ENCODE results near the gene HS3ST4. TPM values are rescaled to one million over a fixed set of nuclear protein-coding genes. Genes with fewer than 3 reads are reported as not detected.

The HS3ST4 gene
- total and polyA plus RNA-seq, 10 of the 15 experiments (the other 5 are each of a cell fraction or from before 2014, with no cell fraction given): 0.05 TPM; not detected in 9

DNA sequence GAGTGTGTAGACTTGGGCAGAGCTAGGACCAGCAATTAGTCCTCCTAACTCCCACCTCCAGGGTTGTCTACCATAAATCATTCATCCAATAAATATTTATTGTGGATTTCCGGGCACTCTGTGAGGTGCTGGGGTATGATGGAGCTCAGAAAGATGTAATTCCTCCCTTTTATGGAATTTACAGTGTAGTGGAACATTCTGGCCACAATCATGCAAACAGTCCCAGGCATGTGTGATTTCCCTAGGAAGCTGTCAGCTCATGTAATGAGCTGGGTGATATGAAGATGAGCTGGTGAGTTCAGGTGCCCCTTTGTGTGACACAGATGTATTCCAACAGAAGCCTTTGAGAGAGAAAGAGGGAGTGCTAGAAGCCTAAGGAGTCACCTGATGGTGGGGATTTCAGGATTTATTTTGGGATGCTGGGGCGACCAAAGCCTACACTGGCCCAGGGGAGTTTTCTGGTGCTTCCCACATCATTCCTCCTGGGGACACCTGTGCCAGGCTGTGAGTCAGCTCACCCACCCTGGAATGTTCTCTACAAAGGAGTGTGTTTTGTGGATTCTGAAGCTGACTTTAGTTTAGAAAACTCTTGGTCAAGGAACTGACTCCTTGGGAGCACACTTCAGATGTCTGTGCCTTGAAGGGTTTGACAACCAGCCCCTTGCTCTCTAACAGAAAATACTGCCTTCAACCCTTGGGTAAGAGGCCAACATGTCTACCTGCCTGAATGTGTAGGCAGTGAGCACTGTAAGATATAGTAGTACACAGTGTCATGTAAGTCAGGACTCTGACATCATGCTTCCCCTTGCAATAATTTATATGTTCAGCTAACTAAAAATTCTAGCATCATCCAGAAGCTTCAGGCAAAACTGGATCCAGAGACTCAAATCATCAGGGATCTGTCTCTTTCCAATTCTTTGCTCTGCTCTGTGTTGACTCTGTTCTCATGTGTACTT is 42.9 kb downstream of the HS3ST4 start:
- no peak for FAIRE-seq
- DNase-seq (ENCODE audit: low read depth, low spot score): no peak
- H3K9me3 ChIP-seq (replicated peaks; ENCODE audit: control insufficient read depth, insufficient read depth, low read length): no peaks in the 10 kb centered on the region
- ChIA-PET SMC1A (ENCODE audit: uncharacterized antibody, unreplicated experiment) (no interaction called here), CTCF (interaction anchor here (0.6 kb wide), 1 partner anchor 26 kb away, joined by 3 read pairs; no protein-coding TSS in a partner anchor), POLR2A (interaction anchor here (0.6 kb wide), 1 partner anchor 153 kb away, joined by 3 read pairs; no protein-coding TSS in a partner anchor), RAD21 (ENCODE audit: unreplicated experiment) (no interaction called here)
- H3K36me3 ChIP-seq (ENCODE audit: control insufficient read depth in 2 of 2, insufficient read depth in 2 of 2, low read length in 1 of 2): no peaks in the 10 kb centered on the region
- H2AFZ ChIP-seq (ENCODE audit: control insufficient read depth, low read depth, low read length): no peak overlapping the region
- H3K79me2 ChIP-seq (ENCODE audit: control insufficient read depth, insufficient read depth, low read length): no peaks in the 10 kb centered on the region
- no TSS peak for BruUV-seq (replicated peaks)
- no peaks in the 10 kb centered on the region for H3K4me1 ChIP-seq (ENCODE audit: control insufficient read depth, insufficient read depth, low read length)
- WGBS (ENCODE audit: insufficient coverage, insufficient replicate concordance, low lambda C conversion rate, missing lambda C conversion rate): 0% methylated on average over 2 of the region's 2 CpGs
- H3K27ac ChIP-seq (ENCODE audit: control insufficient read depth, insufficient read depth): no peak overlapping the region
- no peak overlapping the region for H3K4me2 ChIP-seq (ENCODE audit: control insufficient read depth, insufficient read depth)
- H3K9ac ChIP-seq (ENCODE audit: control insufficient read depth, insufficient read depth, low read length): no peak overlapping the region
- ATAC-seq: no peak
- no peaks in the 10 kb centered on the region for H4K20me1 ChIP-seq (ENCODE audit: control insufficient read depth, insufficient read depth)
- TF ChIP-seq CHD2 (IDR thresholded peaks at IDR 0.05; ENCODE audit: borderline replicate concordance, low read depth, low read length): no peak
- TF ChIP-seq, protein P1, sequence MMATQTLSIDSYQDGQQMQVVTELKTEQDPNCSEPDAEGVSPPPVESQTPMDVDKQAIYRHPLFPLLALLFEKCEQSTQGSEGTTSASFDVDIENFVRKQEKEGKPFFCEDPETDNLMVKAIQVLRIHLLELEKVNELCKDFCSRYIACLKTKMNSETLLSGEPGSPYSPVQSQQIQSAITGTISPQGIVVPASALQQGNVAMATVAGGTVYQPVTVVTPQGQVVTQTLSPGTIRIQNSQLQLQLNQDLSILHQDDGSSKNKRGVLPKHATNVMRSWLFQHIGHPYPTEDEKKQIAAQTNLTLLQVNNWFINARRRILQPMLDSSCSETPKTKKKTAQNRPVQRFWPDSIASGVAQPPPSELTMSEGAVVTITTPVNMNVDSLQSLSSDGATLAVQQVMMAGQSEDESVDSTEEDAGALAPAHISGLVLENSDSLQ (IDR thresholded peaks at IDR 0.05): no peak
- no peak for TF ChIP-seq BACH1 (IDR thresholded peaks at IDR 0.05; ENCODE audit: borderline replicate concordance)
- intact Hi-C loops (cut with micrococcal nuclease; ENCODE audit: unreplicated experiment): no loop called here
- no peaks in the 10 kb centered on the region for H3K27me3 ChIP-seq (replicated peaks in 1 of 2; ENCODE audit: control insufficient read depth in 2 of 2, insufficient read depth in 2 of 2, low read length in 1 of 2)
- in situ Hi-C loops (cut with MboI): no loop called here
- H3K4me3 ChIP-seq: no peak overlapping the region

DNA sequence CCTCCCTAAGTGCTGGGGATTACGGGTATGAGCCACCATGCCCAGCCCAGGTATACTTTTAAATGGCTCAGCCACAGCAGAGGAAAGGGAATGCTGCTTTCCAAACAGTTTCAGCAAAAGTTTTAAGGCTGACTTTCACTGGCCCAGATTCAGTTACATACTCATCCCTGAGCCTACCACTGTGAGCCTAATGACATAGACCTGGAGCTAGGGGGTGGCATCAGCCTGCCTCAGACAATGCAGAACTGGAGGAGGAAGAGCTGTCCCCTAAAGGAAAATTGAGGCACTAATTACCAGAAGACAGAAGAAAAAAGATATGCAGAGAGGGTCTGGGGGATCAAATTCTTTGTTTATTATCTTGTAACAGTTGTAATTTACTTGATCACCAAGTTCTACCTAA is 43.9 kb downstream of the HS3ST4 start:
- no TSS peak for BruUV-seq (replicated peaks)
- POLR2A ChIA-PET: no interaction called here

More for the DNA sequence above, 43.9 kb downstream of the HS3ST4 start:
- intact Hi-C loops (cut with micrococcal nuclease; ENCODE audit: unreplicated experiment) (no loop called here), in situ Hi-C loops (cut with MboI) (no loop called here)
- WGBS (ENCODE audit: insufficient coverage, insufficient replicate concordance, low lambda C conversion rate, missing lambda C conversion rate): 36% methylated on average over 1 of the region's 1 CpG
- FAIRE-seq: no peak
- H3K4me3 ChIP-seq: no peak overlapping the region
- no peaks in the 10 kb centered on the region for H3K79me2 ChIP-seq (ENCODE audit: control insufficient read depth, insufficient read depth, low read length)
- no peak overlapping the region for H2AFZ ChIP-seq (ENCODE audit: control insufficient read depth, low read depth, low read length)
- DNase-seq (ENCODE audit: low read depth, low spot score): no peak
- SMC1A ChIA-PET (ENCODE audit: uncharacterized antibody, unreplicated experiment): no interaction called here
- H4K20me1 ChIP-seq (ENCODE audit: control insufficient read depth, insufficient read depth): no peaks in the 10 kb centered on the region
- no peaks in the 10 kb centered on the region for H3K27me3 ChIP-seq (replicated peaks in 1 of 2; ENCODE audit: control insufficient read depth in 2 of 2, insufficient read depth in 2 of 2, low read length in 1 of 2)
- H3K9ac ChIP-seq (ENCODE audit: control insufficient read depth, insufficient read depth, low read length): no peak overlapping the region
- no peak for ATAC-seq
- H3K36me3 ChIP-seq (ENCODE audit: control insufficient read depth in 2 of 2, insufficient read depth in 2 of 2, low read length in 1 of 2): no peaks in the 10 kb centered on the region
- RAD21 ChIA-PET (ENCODE audit: unreplicated experiment): no interaction called here
- TF ChIP-seq RELA (IDR thresholded peaks at IDR 0.05; ENCODE audit: borderline replicate concordance, partially characterized antibody) (no peak), STAT3 (IDR thresholded peaks at IDR 0.05; ENCODE audit: low read depth, low read length) (no peak), NBN (IDR thresholded peaks at IDR 0.05) (no peak), BRCA1 (IDR thresholded peaks at IDR 0.05; ENCODE audit: low read depth, low read length) (no peak)
- TF ChIP-seq, protein P2, sequence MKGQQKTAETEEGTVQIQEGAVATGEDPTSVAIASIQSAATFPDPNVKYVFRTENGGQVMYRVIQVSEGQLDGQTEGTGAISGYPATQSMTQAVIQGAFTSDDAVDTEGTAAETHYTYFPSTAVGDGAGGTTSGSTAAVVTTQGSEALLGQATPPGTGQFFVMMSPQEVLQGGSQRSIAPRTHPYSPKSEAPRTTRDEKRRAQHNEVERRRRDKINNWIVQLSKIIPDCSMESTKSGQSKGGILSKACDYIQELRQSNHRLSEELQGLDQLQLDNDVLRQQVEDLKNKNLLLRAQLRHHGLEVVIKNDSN (IDR thresholded peaks at IDR 0.05; ENCODE audit: borderline replicate concordance, extremely low read length, insufficient read depth, low read depth, low read length): no peak
- H3K4me1 ChIP-seq (ENCODE audit: control insufficient read depth, insufficient read depth, low read length): no peaks in the 10 kb centered on the region
- no peak overlapping the region for H3K4me2 ChIP-seq (ENCODE audit: control insufficient read depth, insufficient read depth)
- no peaks in the 10 kb centered on the region for H3K9me3 ChIP-seq (replicated peaks; ENCODE audit: control insufficient read depth, insufficient read depth, low read length)
- CTCF ChIA-PET: no interaction called here
- H3K27ac ChIP-seq (ENCODE audit: control insufficient read depth, insufficient read depth): no peak overlapping the region

Measured in GM12878 (cell line).